ENCODE results near the gene CCNK. TPM values are rescaled to one million over a fixed set of nuclear protein-coding genes. Genes with fewer than 3 reads are reported as not detected.

Gene CCNK
- total and polyA plus RNA-seq, 2 of the 13 experiments (the other 11 are each of a cell fraction or from before 2014, with no cell fraction given) = 4.9 to 9.7 TPM

GRCh38 chr14:99522025-99522401 lies 40.8 kb downstream of the CCNK start (continued):
- TF ChIP-seq HIC2 (CRISPR knock-in tag; IDR thresholded peaks at IDR 0.05; ENCODE audit: low read depth) (no peak), BCL3 (CRISPR knock-in tag; IDR thresholded peaks at IDR 0.05) (no peak), ZNF343 (CRISPR knock-in tag; IDR thresholded peaks at IDR 0.05) (no peak), SOX6 (IDR thresholded peaks at IDR 0.05) (no peak), SOX6 (CRISPR knock-in tag; IDR thresholded peaks at IDR 0.05) (no peak), PAXIP1 (CRISPR knock-in tag; conservative IDR thresholded peaks at IDR 0.05) (no peak)

Measured in HepG2 (cell line).